Adrenal gland (tissue), 12 donors: ENCODE results near the gene FAM53B. TPM values are rescaled to one million over a fixed set of nuclear protein-coding genes. Genes with fewer than 3 reads are reported as not detected.

ENCODE experiments used
- DNase-seq, 7 donors: peaks; one replicate each; pipeline ENCODE4 v3.0.0-alpha.2; 2019 to 2020
- H3K27ac ChIP-seq, 5 donors: fragments of 200-600 bp; sonication (generic) in 4 of 5; 1 replicate in 3 of 5; 2 replicates in 2 of 5; pipeline versions ENCODE4 v1.5.1 to v1.8.0; 2016 to 2020; ENCODE audit warnings: mild to moderate bottlenecking in 1 of 5
- H3K27me3 ChIP-seq: fragments of 200-600 bp; 2 replicates; pipeline ENCODE4 v1.8.0; 2021
- H3K36me3 ChIP-seq, 2 donors: fragments of 200-600 bp; replicated peaks in 1 of 2; 1 replicate in 1 of 2; 2 replicates in 1 of 2; pipeline versions ENCODE4 v1.5.1 to v1.8.0; 2018 to 2022
- H3K4me1 ChIP-seq, 2 donors: fragments of 200-600 bp; replicated peaks in 1 of 2; 1 replicate in 1 of 2; 2 replicates in 1 of 2; pipeline versions ENCODE4 v1.5.1 to v1.8.0; 2018 to 2021
- H3K4me3 ChIP-seq, 4 donors: fragments of 200-600 bp; sonication (generic) in 3 of 4; one replicate each; pipeline ENCODE4 v1.5.1; 2016 to 2018
- H3K9me3 ChIP-seq, 3 donors: fragments of 200-600 bp; sonication (generic) in 1 of 3; replicated peaks in 1 of 3; 1 replicate in 2 of 3; 2 replicates in 1 of 3; pipeline versions ENCODE4 v1.5.1 to v1.8.0; 2016 to 2021
- CTCF ChIP-seq, 6 experiments: fragments of 450-650 bp in 4 of 6; fragments of 200-600 bp in 2 of 6; sonication (generic) in 1 of 6; IDR thresholded peaks; 1 replicate in 5 of 6; 2 replicates in 1 of 6; pipeline versions ENCODE4 v1.5.1 to v1.8.0; 2016 to 2021; ENCODE audit warnings: antibody characterized with exemption in 6 of 6, mild to moderate bottlenecking in 2 of 6, moderate library complexity in 1 of 6
- POLR2A ChIP-seq, 2 donors: fragments of 450-650 bp; IDR thresholded peaks; one replicate each; pipeline ENCODE4 v1.6.1; 2017; ENCODE audit warnings: antibody characterized with exemption in 2 of 2, mild to moderate bottlenecking in 2 of 2, moderate library complexity in 1 of 2
- WGBS, 4 donors: extraction: QIAGEN DNeasy Blood & Tissue Kit in 2 of 4; methylation state at CpG; one replicate each; pipeline versions ENCODE4 v1.1.5 to v1.1.7; 2013 to 2017; 5-methylcytosine and 5-hydroxymethylcytosine counted together
- intact Hi-C, 2 donors: fragments of 100-400 bp; cut with DNase I; formaldehyde crosslinking; loops; one replicate each; pipeline versions ENCODE4 v1.14.1 to v1.15.0; 2022 to 2023
- polyA plus RNA-seq, 3 donors: library from polyadenylated mRNA; stranded (reverse); fragments of 200-250 nt in 2 of 3; fragments of 350-450 nt in 1 of 3; fragmentation: Illumina TruSeq in 1 of 3; extraction: RNeasy Lipid Tissue Mini Kit (QIAGEN cat#74804) in 1 of 3; gene quantifications; one replicate each; pipeline ENCODE4 v1.2.3, GENCODE V29; 2013 to 2014
- total RNA-seq, 9 donors: library from RNA; depleted of rRNA in 4 of 9; stranded (reverse); fragments of >200 nt in 4 of 9; fragments of 120-200 nt in 1 of 9; fragmentation: NEBNext Ultra II Directional in 1 of 9; extraction: Animal tissue kit (Norgen Biotek cat#: 25700) in 1 of 9; gene quantifications; one replicate each; pipeline versions ENCODE4 v1.1.0 to v1.2.4, GENCODE V29; 2013 to 2023
- donor health status: healthy with polysubstance abuse.
- donor health status: Bipolar disorder and iron deficiency.
- donor health status: DM: yes; HTN: yes; CAD: no.
- donor health status: DM: no; HTN: no; CAD: no.
- donor health status: DM: no; HTN: no; CAD: no.
- donor health status: DM: yes; HTN: yes; CAD: no.

FAM53B gene
- total and polyA plus RNA-seq, 12 donors = 15.1 to 90.9 (median 65.5) TPM

DNA sequence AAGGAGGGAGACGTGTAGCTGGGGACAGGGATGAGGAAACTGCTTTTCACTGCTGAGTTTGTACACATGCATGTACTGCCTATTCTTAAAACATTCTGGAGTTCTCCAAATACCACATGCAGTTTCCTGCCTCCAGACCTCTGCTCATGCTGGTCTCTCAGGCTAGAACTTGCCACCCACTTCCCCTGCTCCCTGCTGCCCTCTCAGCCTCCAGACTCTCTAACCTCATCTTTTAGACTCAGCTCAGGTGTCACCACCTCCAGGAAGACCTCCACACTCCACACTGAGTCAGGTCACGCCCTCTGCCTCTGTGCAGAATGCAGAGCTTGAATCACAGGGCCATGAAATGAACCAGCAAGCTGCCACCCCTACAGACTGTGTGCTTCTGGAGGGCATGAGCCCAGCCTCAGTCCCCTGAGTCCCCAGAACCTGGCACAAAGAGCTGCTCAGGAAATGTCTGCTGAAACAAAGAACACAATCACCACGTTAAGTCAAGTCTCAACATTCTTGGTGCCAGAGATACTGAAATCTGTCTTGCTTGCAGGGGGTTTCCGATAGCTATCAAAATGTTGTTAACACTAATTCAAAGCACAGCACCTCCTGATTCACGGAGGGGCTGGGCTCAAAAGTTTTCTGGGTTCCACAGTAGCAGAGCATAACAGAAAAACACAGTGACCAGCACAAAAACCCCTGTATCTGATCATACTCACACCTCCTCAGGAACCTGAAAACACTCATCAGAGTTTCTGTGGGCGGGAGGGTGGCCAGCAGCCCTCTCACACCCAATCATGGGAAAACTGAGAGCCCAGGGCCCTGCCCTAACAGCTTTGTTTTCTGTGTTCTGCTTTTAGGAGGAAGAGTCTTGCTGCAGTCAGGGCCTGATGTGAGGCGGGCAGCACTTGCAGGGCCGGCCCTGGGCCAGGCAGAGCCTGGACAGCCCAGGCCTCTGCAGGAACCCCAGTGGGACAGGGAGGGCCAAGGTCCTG, 21.1 kb downstream of the FAM53B start:
- Histone ChIP-seq H3K4me1 (peaks cover 85 to 99% of the 10 kb centered on the region in 2 donors), H3K36me3 (no peaks in the 10 kb centered on the region), H3K27me3 (no peaks in the 10 kb centered on the region), H3K27ac (peak overlapping the region; percentile 44 to 90 (median 71)), H3K9me3 (no peaks in the 10 kb centered on the region), H3K4me3 (no peak overlapping the region)
- peak in 5 of 7 donors; percentile 44 to 75 (median 58) for DNase-seq
- intact Hi-C loops = no loop called here
- TF ChIP-seq POLR2A (IDR thresholded peaks at IDR 0.05) (no peak), CTCF (IDR thresholded peaks at IDR 0.05) (no peak)
- 32 to 52% (median 41%) methylated on average over 6 to 8 of the region's 8 CpGs for WGBS, 4 donors

GRCh38 chr10:124721330-124722045, 22.7 kb downstream of the FAM53B start:
- peaks cover 85 to 99% of the 10 kb centered on the region in 2 donors for H3K4me1 ChIP-seq

DNA sequence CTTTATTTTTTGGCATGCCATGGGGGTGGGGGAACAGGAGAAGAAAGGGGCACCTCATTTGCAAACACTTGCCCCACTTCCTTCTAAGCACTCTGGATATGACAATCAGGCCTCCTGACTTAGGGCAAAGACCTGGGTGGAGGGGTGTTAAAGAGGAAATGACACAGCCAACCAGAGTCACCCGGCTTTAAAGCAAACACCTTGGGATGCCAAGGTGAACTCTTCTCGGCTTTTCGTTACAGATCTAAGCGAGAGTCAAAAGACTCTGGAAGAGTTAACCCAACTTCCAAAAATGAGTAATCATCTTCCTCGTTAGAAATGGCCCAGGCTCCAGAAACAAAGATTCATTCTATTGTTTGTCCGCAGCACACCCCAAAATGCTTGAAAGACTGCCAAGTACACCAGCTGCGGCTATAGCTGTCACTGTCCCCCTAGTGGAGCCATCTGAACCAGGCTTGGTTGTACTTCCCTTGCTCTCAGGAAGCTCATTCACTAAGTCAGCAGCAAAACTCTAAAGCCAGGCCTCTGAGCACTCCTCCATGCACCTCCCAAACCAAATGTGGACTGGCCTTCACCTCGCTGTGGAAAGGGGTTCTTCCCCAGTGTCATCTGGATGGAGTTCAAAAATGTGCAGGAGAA, 24.8 kb downstream of the FAM53B start:
- DNase-seq = peak; percentile 69 to 89 (median 85)
- WGBS, 4 donors = 15 to 24% (median 21%) methylated on average over 5 to 8 of the region's 8 CpGs
- no peaks in the 10 kb centered on the region for H3K9me3 ChIP-seq
- H3K27ac ChIP-seq = peak overlapping the region in 4 of 5 donors; percentile 42 to 83 (median 69)
- no peaks in the 10 kb centered on the region for H3K27me3 ChIP-seq
- TF ChIP-seq POLR2A (IDR thresholded peaks at IDR 0.05) (peak in 1 of 2 donors; percentile 13), CTCF (IDR thresholded peaks at IDR 0.05) (peak; percentile 48 to 77 (median 68))
- H3K4me3 ChIP-seq = no peak overlapping the region
- intact Hi-C loops = no loop called here
- no peaks in the 10 kb centered on the region for H3K36me3 ChIP-seq
- peaks cover 73 to 87% of the 10 kb centered on the region in 2 donors for H3K4me1 ChIP-seq

More at GRCh38 chr10:124721330-124722045, 22.7 kb downstream of the FAM53B start:
- intact Hi-C loops = no loop called here
- H3K4me3 ChIP-seq = no peak overlapping the region
- no peaks in the 10 kb centered on the region for H3K27me3 ChIP-seq
- no peaks in the 10 kb centered on the region for H3K9me3 ChIP-seq
- WGBS, 4 donors = 25 to 33% (median 28%) methylated on average over 10 to 16 of the region's 16 CpGs
- no peaks in the 10 kb centered on the region for H3K36me3 ChIP-seq
- peak overlapping the region; percentile 0 to 85 (median 71) for H3K27ac ChIP-seq
- peak in 6 of 7 donors; percentile 63 to 82 (median 76) for DNase-seq
- TF ChIP-seq POLR2A (IDR thresholded peaks at IDR 0.05) (no peak), CTCF (IDR thresholded peaks at IDR 0.05) (no peak)
